D721Med (cell line): ENCODE data around the gene G6PC1.
"Not testable (repeated sequence)": the region's sequence is repeated elsewhere in the genome, so short reads cannot be mapped to it uniquely, and the experiment has no call there.

Experiments used
- DNase-seq: peaks from one replicate; pipeline ENCODE4 v3.0.0; 2011; ENCODE audit warnings: low spot score; ENCODE audit not compliant: insufficient read length
- FAIRE-seq: peaks from 2 replicates; lab custom pipeline; 2011; peaks lifted over from hg19 to GRCh38; lab: Jason Lieb, UNC
- TF ChIP-seq, protein P1 (sequence below): IDR thresholded peaks from 2 replicates; pipeline ENCODE4 v1.5.1; 2012; ENCODE audit warnings: mild to moderate bottlenecking, control low read depth; ENCODE audit not compliant: insufficient read depth; ENCODE audit errors: missing control alignments

Gene G6PC1

DNA sequence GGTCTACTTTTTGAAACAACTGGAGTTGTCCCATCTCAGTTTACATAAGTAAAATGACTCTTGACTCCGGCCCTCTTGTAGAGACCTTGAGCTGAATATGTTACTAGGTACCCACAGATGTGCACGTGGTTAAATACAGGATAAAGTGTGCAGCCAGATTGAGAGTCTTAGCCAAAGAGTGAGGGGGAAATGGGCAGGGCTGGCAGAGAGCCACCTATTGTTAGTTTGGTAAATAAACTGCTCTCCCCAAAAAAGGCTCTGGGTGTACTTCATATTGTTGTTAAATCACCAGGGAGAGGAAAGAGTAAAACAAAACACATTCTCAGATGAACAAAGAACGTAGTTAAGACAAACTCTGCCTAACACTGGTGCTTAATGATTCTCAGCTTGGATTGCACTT is 20.3 kb downstream of the G6PC1 start:
- TF ChIP-seq, protein P1, sequence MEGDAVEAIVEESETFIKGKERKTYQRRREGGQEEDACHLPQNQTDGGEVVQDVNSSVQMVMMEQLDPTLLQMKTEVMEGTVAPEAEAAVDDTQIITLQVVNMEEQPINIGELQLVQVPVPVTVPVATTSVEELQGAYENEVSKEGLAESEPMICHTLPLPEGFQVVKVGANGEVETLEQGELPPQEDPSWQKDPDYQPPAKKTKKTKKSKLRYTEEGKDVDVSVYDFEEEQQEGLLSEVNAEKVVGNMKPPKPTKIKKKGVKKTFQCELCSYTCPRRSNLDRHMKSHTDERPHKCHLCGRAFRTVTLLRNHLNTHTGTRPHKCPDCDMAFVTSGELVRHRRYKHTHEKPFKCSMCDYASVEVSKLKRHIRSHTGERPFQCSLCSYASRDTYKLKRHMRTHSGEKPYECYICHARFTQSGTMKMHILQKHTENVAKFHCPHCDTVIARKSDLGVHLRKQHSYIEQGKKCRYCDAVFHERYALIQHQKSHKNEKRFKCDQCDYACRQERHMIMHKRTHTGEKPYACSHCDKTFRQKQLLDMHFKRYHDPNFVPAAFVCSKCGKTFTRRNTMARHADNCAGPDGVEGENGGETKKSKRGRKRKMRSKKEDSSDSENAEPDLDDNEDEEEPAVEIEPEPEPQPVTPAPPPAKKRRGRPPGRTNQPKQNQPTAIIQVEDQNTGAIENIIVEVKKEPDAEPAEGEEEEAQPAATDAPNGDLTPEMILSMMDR: no peak
- FAIRE-seq: no peak
- DNase-seq: no peak

DNA sequence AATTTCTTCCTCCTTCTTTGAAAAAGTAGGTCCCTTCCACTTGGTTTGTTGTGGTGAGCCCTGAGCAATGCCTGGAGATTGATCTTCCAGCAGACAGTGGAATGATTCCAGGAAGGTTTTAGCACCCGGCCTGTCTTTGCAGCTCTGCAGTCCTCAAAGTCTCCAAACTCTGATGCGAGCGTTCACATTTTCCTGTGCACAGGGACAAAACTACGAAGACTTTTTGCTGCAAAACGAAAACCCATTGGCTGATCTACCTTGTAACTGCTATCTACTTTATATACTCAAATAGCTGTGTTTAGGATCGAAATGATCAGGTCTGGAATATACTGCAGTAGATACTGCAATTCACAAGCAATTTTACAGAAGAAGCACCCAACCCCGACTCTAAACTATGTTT is 21.7 kb downstream of the G6PC1 start:
- no peak for FAIRE-seq
- TF ChIP-seq, protein P1: no peak
- DNase-seq: no peak

DNA sequence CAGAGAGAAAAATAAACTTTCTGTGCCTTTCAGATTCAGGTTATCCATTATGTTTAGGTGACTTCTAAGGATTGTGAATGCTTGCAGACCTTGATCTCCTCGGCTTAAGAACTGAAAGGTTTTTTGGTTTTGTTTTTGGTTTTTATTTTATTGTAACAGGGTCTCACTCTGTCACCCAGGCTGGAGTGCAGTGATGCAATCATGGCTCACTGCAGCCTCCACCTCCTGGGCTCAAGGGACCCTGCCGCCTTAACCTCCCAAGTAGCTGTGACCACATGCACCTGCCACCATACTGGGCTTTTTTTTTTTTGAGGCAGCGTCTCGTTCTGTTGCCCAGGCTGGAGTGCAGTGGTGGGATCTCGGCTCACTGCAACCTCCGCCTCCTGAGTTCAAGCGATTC is 22.9 kb downstream of the G6PC1 start:
- DNase-seq, FAIRE-seq: not testable (repeated sequence)

DNA sequence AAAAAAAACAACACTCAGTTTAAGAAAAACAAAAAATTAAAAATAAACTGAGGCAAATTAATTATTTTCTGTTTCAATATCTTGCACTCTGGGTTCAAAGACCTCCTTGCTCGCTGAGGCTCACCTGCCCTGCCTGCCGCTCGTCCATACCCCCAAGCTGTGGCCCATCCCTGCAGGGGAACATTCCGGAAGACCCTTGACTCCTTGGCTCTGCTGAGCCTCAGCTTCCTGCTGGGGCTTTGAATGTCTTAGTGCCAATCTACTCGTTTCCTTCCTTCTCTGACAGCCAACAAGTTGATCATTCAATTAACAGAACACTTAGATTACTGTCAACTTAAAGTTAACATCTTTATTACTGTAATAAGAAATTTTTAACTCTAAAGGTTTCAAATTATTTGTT is 24.3 kb downstream of the G6PC1 start:
- no peak for DNase-seq
- no peak for FAIRE-seq
- TF ChIP-seq, protein P1: no peak

DNA sequence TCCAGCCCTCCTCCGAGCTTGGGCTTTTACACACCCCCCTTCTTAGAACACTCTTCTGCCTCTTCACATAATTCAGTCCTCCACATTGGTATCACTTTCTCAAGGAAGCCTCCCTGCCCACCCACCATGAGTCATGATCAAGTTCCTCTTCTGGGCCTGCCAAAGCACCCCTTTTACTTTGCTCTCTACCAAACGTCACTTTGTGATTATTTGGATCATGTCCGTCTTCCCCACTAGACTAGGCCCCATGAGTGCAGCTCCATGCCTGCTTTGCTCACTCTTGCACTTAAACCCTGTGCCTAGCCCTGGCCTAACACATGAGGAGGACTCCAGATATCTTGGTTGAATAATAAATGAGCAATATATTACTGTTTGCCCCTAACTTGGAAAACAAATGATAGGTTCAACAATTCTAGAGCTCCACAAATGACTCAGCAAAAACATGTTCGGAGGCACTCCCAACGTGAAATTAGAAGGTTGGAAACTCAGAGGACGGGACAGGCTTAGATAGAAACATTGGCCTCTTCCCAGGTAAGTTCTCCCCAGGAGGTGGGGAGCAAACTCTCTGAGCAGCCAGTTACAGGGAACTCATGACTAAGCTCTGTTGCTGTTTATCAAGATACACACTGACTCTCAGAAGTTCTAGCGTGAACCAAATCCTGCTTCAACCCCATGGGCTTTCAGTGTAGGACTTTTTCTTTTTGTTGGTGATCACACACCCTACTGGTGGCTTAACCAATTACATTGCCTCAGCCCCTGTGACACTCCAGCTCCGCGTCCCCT is 28.3 kb downstream of the G6PC1 start:
- DNase-seq: no peak
- FAIRE-seq: no peak
- TF ChIP-seq, protein P1: peak; percentile 44

DNA sequence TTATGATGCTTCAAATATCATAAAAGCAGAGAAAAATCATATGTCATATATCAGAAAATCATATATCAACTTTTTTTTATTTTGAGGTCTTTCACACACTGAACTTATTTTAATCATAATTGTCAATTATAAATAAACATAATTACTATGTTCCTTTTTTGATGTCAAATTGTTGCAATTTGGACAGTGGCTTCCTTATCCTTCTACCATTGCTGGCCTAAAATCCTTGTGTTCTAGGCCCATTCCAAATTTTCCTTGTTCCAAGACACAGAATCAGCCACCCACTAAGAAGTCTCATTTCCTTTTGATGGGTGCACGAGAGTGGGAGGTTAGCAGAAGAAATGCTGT is 28.9 kb downstream of the G6PC1 start:
- TF ChIP-seq, protein P1: no peak
- FAIRE-seq: no peak
- no peak for DNase-seq

DNA sequence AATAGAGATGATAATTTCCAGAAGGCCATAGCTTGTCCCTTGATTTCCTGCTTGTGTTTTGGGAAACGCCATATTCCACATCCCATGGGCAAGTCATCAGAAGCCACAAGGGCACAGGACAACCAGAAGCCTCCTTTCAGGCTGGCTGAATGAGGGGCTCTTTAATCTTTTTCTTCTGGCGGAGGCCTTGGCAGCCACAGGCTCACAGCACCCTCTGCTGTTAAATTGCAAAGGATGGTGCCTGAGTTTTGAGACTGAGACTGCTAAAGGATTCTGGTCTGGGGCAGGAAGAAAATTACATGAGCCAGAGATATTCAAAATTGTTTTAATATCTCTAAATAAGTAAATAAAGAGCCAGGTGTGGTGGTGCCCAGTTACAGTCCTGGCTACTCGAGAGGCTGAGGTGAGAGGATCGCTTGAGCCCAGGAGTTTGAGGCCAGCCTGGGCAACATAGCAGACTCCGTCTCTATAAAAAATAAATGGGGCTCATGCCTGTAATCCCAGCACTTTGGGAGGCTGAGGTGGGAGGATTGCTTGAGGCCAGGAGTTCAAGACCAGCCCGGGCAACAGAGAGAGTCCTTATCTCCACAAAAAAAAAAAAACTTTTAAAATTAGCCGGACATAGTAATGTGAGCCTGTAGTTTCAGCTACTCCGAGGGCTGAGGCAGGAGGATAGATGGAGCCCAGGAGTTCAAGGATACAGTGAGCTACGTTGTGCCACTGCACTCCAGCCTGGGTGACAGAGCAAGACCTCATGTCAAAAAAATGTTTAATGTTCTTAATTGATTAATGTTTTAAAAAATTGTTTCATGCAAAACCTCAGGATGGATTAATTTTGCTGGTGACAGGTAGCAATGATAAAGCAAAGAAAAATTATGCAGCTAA is 37.4 kb downstream of the G6PC1 start:
- DNase-seq (peak; percentile 42), FAIRE-seq (no peak)
- TF ChIP-seq, protein P1: peak; percentile 88
